NCI-H2196 treated with DMSO at 0.1 percent for 48 hours (cell line): Measurements from ENCODE around the gene PSMA5.

Experiments
- DNase-seq: peaks from one replicate; lab custom pipeline; 2025; ENCODE audit not compliant: unreplicated experiment; lab: John Stamatoyannopoulos, UW

The PSMA5 gene

GRCh38 chr1:109370712-109371340 is 55.4 kb downstream of the PSMA5 start:
- DNase-seq = no peak

GRCh38 chr1:109369167-109369746 is 57.0 kb downstream of the PSMA5 start:
- DNase-seq = no peak

- DNase-seq = no peak
Measured at GRCh38 chr1:109368464-109368863, 57.8 kb downstream of the PSMA5 start.

DNA sequence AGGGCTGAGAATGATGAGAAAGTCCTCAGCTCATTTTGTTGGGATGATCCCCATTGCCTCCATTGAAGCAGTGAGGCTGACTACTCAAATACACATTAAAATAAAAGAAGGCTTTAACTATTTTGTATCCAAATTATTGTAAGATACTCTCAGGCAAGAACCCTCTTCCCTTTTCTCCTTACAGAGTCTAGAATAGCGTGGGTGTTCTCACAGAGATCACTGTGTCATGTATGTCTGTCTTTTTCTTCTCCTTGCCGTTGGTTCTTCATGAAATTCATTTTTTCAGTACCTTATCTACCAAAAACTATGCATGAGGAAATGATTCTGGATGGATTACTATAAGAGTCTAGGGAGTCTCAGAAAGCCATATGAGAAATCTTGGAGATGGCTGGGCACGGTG is 58.6 kb downstream of the PSMA5 start:
- DNase-seq = no peak

DNA sequence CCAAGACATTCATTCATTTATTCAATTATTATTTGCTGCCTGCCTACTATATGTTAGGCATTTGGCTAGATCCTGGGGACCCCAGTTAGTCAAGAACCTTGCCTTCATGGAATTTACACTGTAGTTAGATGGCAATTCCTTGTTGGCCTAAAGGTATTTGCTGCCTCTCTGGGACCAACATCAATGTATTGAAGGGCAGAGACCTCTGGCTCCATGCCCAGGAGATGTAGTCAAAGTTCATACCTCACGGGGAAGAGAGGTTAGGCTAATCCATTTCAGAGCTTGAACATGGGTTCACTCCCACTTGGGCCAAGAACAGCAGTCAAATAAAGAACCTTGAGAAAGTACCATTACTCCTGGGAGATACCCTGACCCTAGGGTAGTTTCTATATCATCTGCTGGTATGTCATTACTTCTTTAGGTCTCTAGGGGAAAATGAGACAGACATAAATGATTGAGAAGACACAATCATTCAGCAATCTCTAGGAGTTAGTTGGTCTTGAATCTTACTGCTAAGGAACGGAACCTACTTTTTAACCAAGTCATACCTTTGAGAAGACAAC is 60.5 kb downstream of the PSMA5 start:
- no peak for DNase-seq

DNA sequence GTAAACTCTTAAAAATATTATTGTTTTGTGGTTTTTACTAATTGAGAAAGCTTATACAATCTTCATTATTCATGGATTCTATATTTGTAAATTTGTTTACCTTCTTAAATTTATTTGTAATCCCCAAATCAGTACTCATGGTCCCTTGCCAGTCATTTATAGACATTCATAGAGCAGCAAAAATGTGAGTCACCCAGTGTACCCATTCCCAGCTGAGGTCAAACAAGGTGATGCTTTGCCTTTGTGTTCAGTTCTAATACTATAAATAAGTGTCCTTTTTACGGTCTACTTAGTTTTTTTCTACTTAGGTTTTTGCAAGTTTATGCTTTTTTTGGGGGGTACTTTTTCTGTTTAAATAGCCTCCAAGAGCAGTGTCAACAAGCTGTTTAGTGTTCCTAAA is 64.6 kb downstream of the PSMA5 start:
- no peak for DNase-seq

DNA sequence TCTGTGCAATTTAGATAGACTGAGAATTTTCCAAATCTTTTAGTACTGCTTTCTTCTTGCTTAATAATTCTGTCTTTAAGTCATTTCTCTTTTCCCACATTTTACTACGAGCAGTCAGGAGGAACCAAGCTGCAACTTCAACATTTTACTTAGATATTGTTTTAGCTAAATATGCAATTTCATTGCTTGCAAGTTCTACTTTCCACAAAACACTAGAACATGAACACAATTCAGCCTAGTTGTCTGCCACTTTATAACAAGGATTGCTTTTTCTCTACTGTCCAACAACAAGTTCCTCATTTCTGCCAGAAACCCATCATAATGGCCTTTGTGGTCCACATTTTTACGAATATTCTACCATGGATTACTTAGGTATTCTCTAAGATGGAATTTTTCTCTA is 65.2 kb downstream of the PSMA5 start:
- DNase-seq = no peak

GRCh38 chr1:109357616-109358015 is 68.6 kb downstream of the PSMA5 start:
- no peak for DNase-seq

- no peak for DNase-seq
Measured at GRCh38 chr1:109356915-109357314, 69.3 kb downstream of the PSMA5 start.

- no peak for DNase-seq
Measured at GRCh38 chr1:109356505-109356904, 69.7 kb downstream of the PSMA5 start.

DNA sequence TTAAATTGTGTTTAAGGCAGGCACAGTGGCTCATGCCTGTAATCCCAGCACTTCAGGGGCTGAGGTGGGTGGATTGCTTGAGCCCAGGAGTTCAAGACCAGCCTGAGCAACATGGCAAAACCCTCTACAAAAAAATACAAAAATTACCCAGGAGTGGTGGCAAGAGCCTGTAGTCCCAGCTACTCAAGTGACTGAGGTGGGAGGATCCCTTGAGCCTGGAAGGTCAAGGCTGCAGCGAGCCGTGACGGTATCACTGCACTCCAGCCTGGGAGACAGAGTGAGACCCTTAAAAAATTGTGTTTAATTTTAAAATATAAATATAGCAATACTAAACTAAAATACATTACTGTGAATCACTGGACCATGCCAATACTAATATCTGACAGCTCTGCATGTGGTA is 71.3 kb downstream of the PSMA5 start:
- no peak for DNase-seq

DNA sequence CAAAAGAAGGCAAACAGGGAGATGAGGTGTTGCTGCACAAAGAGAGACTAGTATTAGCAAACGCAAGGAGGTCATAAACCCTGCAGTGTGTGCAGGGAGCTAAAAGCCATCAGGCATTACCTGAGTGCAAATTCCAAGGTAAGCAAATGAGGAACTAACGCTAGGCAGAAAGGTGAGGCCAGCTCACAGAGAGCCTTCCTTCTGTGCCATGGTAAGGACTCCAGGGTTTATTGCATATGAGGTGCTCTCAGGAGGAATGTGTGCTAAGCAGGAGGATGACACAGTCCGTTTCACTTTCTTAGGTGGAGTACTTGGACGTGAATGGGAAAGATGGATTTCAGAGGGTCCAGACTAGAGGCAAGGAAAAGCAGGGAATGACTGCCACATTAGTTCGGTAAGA is 74.8 kb downstream of the PSMA5 start:
- DNase-seq = no peak

DNA sequence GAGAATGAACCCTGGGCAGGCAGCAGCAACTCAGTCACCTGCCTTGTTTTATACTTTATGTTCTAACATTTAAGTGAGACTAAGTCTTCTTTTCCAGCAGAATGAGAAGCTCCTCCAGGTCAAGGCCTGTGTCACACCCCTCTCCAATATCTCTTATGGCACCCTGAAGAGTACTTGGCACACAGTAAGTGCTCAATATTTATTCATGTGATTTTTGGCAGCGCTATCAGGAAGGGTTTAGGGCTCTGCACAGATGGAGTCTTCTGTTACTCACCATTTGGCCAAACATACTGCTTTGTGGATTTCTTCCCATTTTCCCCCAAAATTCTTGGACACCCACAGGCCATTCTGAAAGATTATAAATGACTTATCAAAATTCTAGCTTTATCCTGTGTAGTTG is 75.6 kb downstream of the PSMA5 start:
- DNase-seq = no peak

DNA sequence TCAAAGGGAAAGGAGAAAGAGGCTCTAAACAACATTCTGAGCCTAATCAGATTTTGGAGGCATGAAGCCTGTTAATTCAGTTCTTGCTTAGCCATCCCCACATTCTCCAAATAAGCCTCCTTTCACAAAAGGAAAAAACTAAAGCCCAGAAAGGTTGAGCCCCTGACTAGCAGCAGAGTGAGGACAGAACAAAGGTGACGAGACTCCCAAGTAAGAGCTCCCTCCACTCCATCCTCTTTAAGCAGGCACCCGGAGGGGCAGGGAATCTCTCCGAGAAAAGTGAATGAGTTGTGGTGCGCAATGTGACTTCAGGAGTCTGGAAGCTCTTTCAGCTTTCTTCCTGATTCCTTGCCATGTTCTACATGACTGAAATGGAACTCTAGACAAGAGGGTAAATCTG is 76.1 kb downstream of the PSMA5 start:
- no peak for DNase-seq
